Body of pancreas (tissue), 4 donors: ENCODE measurements around the gene ADAMTS3. TPM values are rescaled to one million over a fixed set of nuclear protein-coding genes. Genes with fewer than 3 reads are reported as not detected.

Source experiments
- ATAC-seq: fragments of 150-250 bp; one replicate; pipeline ENCODE4 v1.9.1; 2016
- DNase-seq, 4 donors: peaks; one replicate each; pipeline ENCODE4 v3.0.0-alpha.2; 2019
- H3K27ac ChIP-seq, 4 donors: fragments of 200-600 bp; sonication (generic); 1 replicate in 3 of 4; 2 replicates in 1 of 4; pipeline versions ENCODE4 v1.5.1 to v1.6.1; 2016 to 2019; ENCODE audit warnings: mild to moderate bottlenecking in 1 of 4, mixed read lengths in 1 of 4, moderate library complexity in 1 of 4
- H3K27me3 ChIP-seq, 2 donors: fragments of 200-600 bp; sonication (generic); one replicate each; pipeline ENCODE4 v1.6.0; 2016; ENCODE audit warnings: mild to moderate bottlenecking in 1 of 2
- H3K36me3 ChIP-seq, 2 donors: fragments of 200-600 bp; sonication (generic); replicated peaks in 1 of 2; 2 replicates each; pipeline ENCODE4 v1.5.1; 2016; ENCODE audit warnings: low read depth in 2 of 2; ENCODE audit not compliant: insufficient read depth in 1 of 2
- H3K4me1 ChIP-seq: fragments of 200-600 bp; sonication (generic); one replicate; pipeline ENCODE4 v1.6.0; 2016
- H3K4me3 ChIP-seq, 2 donors: fragments of 200-600 bp; sonication (generic); 1 replicate in 1 of 2; 2 replicates in 1 of 2; pipeline ENCODE4 v1.5.1; 2016 to 2019
- H3K9me3 ChIP-seq, 3 donors: fragments of 200-600 bp; sonication (generic); 1 replicate in 2 of 3; 2 replicates in 1 of 3; pipeline ENCODE4 v1.5.1; 2016
- POLR2A ChIP-seq, 3 donors: fragments of 450-650 bp; IDR thresholded peaks; one replicate each; pipeline ENCODE4 v1.6.1; 2016; ENCODE audit warnings: antibody characterized with exemption in 3 of 3, mild to moderate bottlenecking in 2 of 3
- WGBS, 2 donors: methylation state at CpG; one replicate each; pipeline ENCODE4 v1.1.5; 2017; 5-methylcytosine and 5-hydroxymethylcytosine counted together
- intact Hi-C: fragments of 100-400 bp; cut with DNase I; formaldehyde crosslinking; loops from one replicate; pipeline ENCODE4 v1.15.1; 2023
- total RNA-seq, 2 donors: library from RNA; depleted of rRNA; stranded (reverse); fragments of >200 nt; gene quantifications; one replicate each; pipeline ENCODE4 v1.1.0, GENCODE V29; 2016
- TF ChIP-seq, protein P1 (sequence below), 7 experiments: fragments of 450-650 bp in 4 of 7; fragments of 200-600 bp in 3 of 7; sonication (generic) in 3 of 7; IDR thresholded peaks; one replicate each; pipeline ENCODE4 v1.5.1; 2016 to 2019; ENCODE audit warnings: antibody characterized with exemption in 7 of 7

Gene ADAMTS3
- total RNA-seq, 2 donors from 2014 or later, result 0.26 to 0.33 TPM

GRCh38 chr4:72286910-72287309 is 282.1 kb downstream of the ADAMTS3 start:
- ATAC-seq (no peak), DNase-seq (no peak)
- Histone ChIP-seq H3K4me1 (no peaks in the 10 kb centered on the region), H3K4me3 (no peak overlapping the region), H3K36me3 (no peaks in the 10 kb centered on the region), H3K27me3 (no peaks in the 10 kb centered on the region), H3K27ac (no peak overlapping the region), H3K9me3 (no peaks in the 10 kb centered on the region)
- no peak for TF ChIP-seq POLR2A (IDR thresholded peaks at IDR 0.05)
- TF ChIP-seq, protein P1, sequence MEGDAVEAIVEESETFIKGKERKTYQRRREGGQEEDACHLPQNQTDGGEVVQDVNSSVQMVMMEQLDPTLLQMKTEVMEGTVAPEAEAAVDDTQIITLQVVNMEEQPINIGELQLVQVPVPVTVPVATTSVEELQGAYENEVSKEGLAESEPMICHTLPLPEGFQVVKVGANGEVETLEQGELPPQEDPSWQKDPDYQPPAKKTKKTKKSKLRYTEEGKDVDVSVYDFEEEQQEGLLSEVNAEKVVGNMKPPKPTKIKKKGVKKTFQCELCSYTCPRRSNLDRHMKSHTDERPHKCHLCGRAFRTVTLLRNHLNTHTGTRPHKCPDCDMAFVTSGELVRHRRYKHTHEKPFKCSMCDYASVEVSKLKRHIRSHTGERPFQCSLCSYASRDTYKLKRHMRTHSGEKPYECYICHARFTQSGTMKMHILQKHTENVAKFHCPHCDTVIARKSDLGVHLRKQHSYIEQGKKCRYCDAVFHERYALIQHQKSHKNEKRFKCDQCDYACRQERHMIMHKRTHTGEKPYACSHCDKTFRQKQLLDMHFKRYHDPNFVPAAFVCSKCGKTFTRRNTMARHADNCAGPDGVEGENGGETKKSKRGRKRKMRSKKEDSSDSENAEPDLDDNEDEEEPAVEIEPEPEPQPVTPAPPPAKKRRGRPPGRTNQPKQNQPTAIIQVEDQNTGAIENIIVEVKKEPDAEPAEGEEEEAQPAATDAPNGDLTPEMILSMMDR (IDR thresholded peaks at IDR 0.05), result no peak
- 86 to 89% methylated on average over 2 of the region's 2 CpGs for WGBS, 2 donors
- intact Hi-C loops, result no loop called here

- Histone ChIP-seq H3K27me3 (no peaks in the 10 kb centered on the region), H3K27ac (no peak overlapping the region), H3K4me3 (no peak overlapping the region), H3K36me3 (no peaks in the 10 kb centered on the region), H3K4me1 (no peaks in the 10 kb centered on the region), H3K9me3 (no peaks in the 10 kb centered on the region)
- intact Hi-C loops, result no loop called here
- ATAC-seq, result no peak
- no peak for TF ChIP-seq POLR2A (IDR thresholded peaks at IDR 0.05)
- TF ChIP-seq, protein P1 (IDR thresholded peaks at IDR 0.05), result peak in 3 of 7 experiments; percentile 6 to 19 (median 18)
- DNase-seq, result no peak
- 69 to 70% methylated on average over 1 of the region's 1 CpG for WGBS, 2 donors
These were observed 282.8 kb downstream of the ADAMTS3 start for GRCh38 chr4:72286185-72286584.

DNA sequence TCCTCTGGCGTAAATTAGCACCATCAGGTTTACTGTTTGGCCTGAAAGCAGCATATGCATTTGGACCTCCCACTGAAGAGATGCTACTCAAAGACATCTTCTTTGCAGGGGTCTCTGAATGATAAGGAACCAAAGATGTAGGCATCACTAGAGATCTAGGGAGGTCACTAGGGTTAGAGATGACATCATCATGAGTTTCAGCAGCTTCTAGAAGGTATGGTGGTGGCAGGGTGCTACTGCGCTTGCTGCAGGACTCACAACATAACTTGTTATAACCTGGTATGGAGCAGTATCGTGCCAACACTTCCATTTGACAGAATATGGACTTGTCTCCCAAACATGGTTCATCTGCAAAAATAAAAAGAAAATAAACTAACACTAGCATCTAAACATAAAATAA is 285.7 kb downstream of the ADAMTS3 start:
- ATAC-seq (no peak), DNase-seq (no peak)
- H3K36me3 ChIP-seq, result no peaks in the 10 kb centered on the region
- intact Hi-C loops, result no loop called here
- WGBS, 2 donors, result 88 to 94% methylated on average over 3 of the region's 3 CpGs
- no peak for TF ChIP-seq POLR2A (IDR thresholded peaks at IDR 0.05)
- TF ChIP-seq, protein P1 (IDR thresholded peaks at IDR 0.05), result no peak
- H3K4me1 ChIP-seq, result no peaks in the 10 kb centered on the region
- no peaks in the 10 kb centered on the region for H3K9me3 ChIP-seq
- H3K4me3 ChIP-seq, result no peak overlapping the region
- H3K27ac ChIP-seq, result no peak overlapping the region
- H3K27me3 ChIP-seq, result no peaks in the 10 kb centered on the region

GRCh38 chr4:72280252-72280651 is 288.8 kb downstream of the ADAMTS3 start:
- TF ChIP-seq, protein P1 (IDR thresholded peaks at IDR 0.05), result no peak
- no peak for TF ChIP-seq POLR2A (IDR thresholded peaks at IDR 0.05)
- intact Hi-C loops, result no loop called here
- WGBS, 2 donors, result 85 to 87% methylated on average over 3 of the region's 3 CpGs
- no peak for DNase-seq
- no peak overlapping the region for H3K4me3 ChIP-seq
- no peaks in the 10 kb centered on the region for H3K36me3 ChIP-seq
- no peaks in the 10 kb centered on the region for H3K4me1 ChIP-seq
- H3K27ac ChIP-seq, result no peak overlapping the region
- H3K9me3 ChIP-seq, result no peaks in the 10 kb centered on the region
- H3K27me3 ChIP-seq, result no peaks in the 10 kb centered on the region
- no peak for ATAC-seq

- Histone ChIP-seq H3K4me1 (no peaks in the 10 kb centered on the region), H3K27me3 (no peaks in the 10 kb centered on the region), H3K9me3 (no peaks in the 10 kb centered on the region), H3K36me3 (no peaks in the 10 kb centered on the region), H3K4me3 (no peak overlapping the region), H3K27ac (no peak overlapping the region)
- WGBS, 2 donors, result 78 to 95% methylated on average over 1 of the region's 1 CpG
- ATAC-seq (no peak), DNase-seq (no peak)
- TF ChIP-seq, protein P1 (IDR thresholded peaks at IDR 0.05), result no peak
- no peak for TF ChIP-seq POLR2A (IDR thresholded peaks at IDR 0.05)
- intact Hi-C loops, result no loop called here
These were observed 293.6 kb downstream of the ADAMTS3 start for GRCh38 chr4:72275381-72275780.
